Smooth muscle cell (in vitro differentiated cells): ENCODE data around the gene ELAC1. TPM values are rescaled to one million over a fixed set of nuclear protein-coding genes. Genes with fewer than 3 reads are reported as not detected.

Experiments used
- DNase-seq: peaks from one replicate; lab custom pipeline; 2025; ENCODE audit not compliant: unreplicated experiment; lab: John Stamatoyannopoulos, UW
- H2AFZ ChIP-seq: fragments of 200-600 bp; sonication (generic); 2 replicates; pipeline ENCODE4 v1.6.0; 2016; ENCODE audit warnings: antibody characterized with exemption, low read depth, mild to moderate bottlenecking
- H3F3A ChIP-seq: fragments of 200-600 bp; sonication (generic); 2 replicates; pipeline ENCODE4 v1.6.0; 2017; ENCODE audit warnings: antibody characterized with exemption, low read depth
- H3K27ac ChIP-seq: fragments of 200-600 bp; sonication (generic); 2 replicates; pipeline ENCODE4 v1.5.1; 2016; ENCODE audit warnings: low read depth, mild to moderate bottlenecking
- H3K27me3 ChIP-seq: fragments of 200-600 bp; sonication (generic); 2 replicates; pipeline ENCODE4 v1.6.1; 2016; ENCODE audit warnings: low read depth, mild to moderate bottlenecking
- H3K36me3 ChIP-seq: fragments of 200-600 bp; sonication (generic); 2 replicates; pipeline ENCODE4 v1.5.1; 2016; ENCODE audit warnings: low read depth
- H3K4me1 ChIP-seq: fragments of 200-600 bp; sonication (generic); 2 replicates; pipeline ENCODE4 v1.5.1; 2016; ENCODE audit warnings: low read depth
- H3K4me2 ChIP-seq: fragments of 200-600 bp; sonication (generic); 2 replicates; pipeline ENCODE4 v1.6.0; 2016; ENCODE audit warnings: mild to moderate bottlenecking
- H3K4me3 ChIP-seq: fragments of 200-600 bp; sonication (generic); 2 replicates; pipeline ENCODE4 v1.5.1; 2016; ENCODE audit warnings: mild to moderate bottlenecking
- H3K79me2 ChIP-seq: fragments of 200-600 bp; sonication (generic); 2 replicates; pipeline ENCODE4 v1.6.0; 2016; ENCODE audit warnings: low read depth, mild to moderate bottlenecking
- H3K9ac ChIP-seq: fragments of 200-600 bp; sonication (generic); 2 replicates; pipeline ENCODE4 v1.6.0; 2016; ENCODE audit warnings: low read depth
- H3K9me3 ChIP-seq: fragments of 200-600 bp; sonication (generic); replicated peaks from 2 replicates; pipeline ENCODE4 v1.5.1; 2016; ENCODE audit warnings: low read depth
- H4K20me1 ChIP-seq: fragments of 200-600 bp; sonication (generic); 2 replicates; pipeline ENCODE4 v1.6.0; 2016; ENCODE audit warnings: low read depth
- WGBS: methylation state at CpG from one replicate; pipeline ENCODE4 v1.1.7; 2016; ENCODE audit warnings: low lambda C conversion rate; 5-methylcytosine and 5-hydroxymethylcytosine counted together
- polyA plus RNA-seq: library from polyadenylated mRNA; unstranded; fragments of >200 nt; fragmentation: Nextera tagmentation; extraction: Ambion mirVana; gene quantifications from 2 replicates; pipeline ENCODE4 v1.2.1, GENCODE V29; 2016
- total RNA-seq: library from RNA; depleted of rRNA; stranded (reverse); fragments of >200 nt; gene quantifications from 2 replicates; pipeline ENCODE4 v1.2.3, GENCODE V29; 2014
- TF ChIP-seq, protein P1 (sequence below): fragments of 200-600 bp; sonication (generic); IDR thresholded peaks from 2 replicates; pipeline ENCODE4 v1.5.1; 2017; ENCODE audit warnings: borderline replicate concordance, mild to moderate bottlenecking, antibody characterized with exemption; ENCODE audit not compliant: insufficient read depth, poor library complexity, severe bottlenecking

ELAC1 gene
- total and polyA plus RNA-seq, 2 experiments from 2014 or later: 8.2 to 16.0 TPM

DNA sequence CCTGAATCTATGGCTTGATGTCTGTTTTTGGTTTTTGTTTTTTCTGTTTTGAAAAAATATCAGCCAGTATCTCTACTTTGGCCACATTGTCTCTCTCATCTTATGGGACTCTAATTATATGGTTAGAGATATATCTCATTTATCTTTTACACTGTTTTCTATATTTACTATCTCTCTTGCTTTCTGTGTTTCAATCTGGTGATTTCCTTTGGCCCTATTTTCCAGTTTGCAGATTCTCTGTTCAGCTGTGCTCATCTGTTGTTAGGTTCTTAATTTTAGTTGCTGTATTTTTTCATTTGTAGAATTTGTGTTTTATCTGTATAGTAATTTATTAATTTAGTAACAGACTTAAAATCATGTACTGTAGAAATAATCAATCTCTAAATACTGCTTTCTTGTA, 41.3 kb upstream of the ELAC1 start:
- Histone ChIP-seq H3K9me3 (peaks cover 3% of the 10 kb centered on the region), H3K27me3 (no peaks in the 10 kb centered on the region), H3K27ac (no peak overlapping the region), H3F3A (no peaks in the 10 kb centered on the region), H3K4me1 (no peaks in the 10 kb centered on the region), H3K9ac (no peak overlapping the region), H3K79me2 (no peaks in the 10 kb centered on the region), H3K4me3 (no peak overlapping the region), H2AFZ (no peak overlapping the region), H3K4me2 (no peak overlapping the region), H3K36me3 (peaks cover 16% of the 10 kb centered on the region), H4K20me1 (no peaks in the 10 kb centered on the region)
- TF ChIP-seq, protein P1, sequence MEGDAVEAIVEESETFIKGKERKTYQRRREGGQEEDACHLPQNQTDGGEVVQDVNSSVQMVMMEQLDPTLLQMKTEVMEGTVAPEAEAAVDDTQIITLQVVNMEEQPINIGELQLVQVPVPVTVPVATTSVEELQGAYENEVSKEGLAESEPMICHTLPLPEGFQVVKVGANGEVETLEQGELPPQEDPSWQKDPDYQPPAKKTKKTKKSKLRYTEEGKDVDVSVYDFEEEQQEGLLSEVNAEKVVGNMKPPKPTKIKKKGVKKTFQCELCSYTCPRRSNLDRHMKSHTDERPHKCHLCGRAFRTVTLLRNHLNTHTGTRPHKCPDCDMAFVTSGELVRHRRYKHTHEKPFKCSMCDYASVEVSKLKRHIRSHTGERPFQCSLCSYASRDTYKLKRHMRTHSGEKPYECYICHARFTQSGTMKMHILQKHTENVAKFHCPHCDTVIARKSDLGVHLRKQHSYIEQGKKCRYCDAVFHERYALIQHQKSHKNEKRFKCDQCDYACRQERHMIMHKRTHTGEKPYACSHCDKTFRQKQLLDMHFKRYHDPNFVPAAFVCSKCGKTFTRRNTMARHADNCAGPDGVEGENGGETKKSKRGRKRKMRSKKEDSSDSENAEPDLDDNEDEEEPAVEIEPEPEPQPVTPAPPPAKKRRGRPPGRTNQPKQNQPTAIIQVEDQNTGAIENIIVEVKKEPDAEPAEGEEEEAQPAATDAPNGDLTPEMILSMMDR: no peak
- DNase-seq: no peak

DNA sequence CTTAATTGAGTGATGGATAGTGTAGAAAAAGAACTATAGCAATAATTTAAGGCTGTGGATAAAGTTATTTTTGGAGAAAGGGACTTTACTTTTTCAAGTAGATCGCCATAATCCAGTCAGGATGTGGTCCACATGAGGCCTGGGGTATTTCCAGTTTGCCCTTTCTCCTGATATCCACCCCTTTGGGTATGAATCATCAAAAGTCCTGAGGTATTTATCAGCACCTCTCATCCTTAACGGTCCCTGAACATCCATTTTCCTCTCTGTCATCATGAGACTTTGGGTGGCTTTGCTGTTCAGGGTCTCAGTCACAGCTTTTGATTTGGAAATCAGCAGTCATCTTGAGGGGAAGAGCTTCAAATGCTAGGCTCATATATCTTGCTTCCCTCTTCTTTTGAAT, 39.3 kb upstream of the ELAC1 start:
- Histone ChIP-seq H3F3A (no peaks in the 10 kb centered on the region), H3K79me2 (no peaks in the 10 kb centered on the region), H3K9me3 (peaks cover 3% of the 10 kb centered on the region), H2AFZ (no peak overlapping the region), H4K20me1 (no peaks in the 10 kb centered on the region), H3K27ac (no peak overlapping the region), H3K36me3 (peaks cover 21% of the 10 kb centered on the region), H3K4me2 (no peak overlapping the region), H3K27me3 (no peaks in the 10 kb centered on the region), H3K4me1 (no peaks in the 10 kb centered on the region), H3K9ac (no peak overlapping the region), H3K4me3 (no peak overlapping the region)
- 57% methylated on average over 2 of the region's 2 CpGs for WGBS
- DNase-seq: no peak
- TF ChIP-seq, protein P1: no peak

DNA sequence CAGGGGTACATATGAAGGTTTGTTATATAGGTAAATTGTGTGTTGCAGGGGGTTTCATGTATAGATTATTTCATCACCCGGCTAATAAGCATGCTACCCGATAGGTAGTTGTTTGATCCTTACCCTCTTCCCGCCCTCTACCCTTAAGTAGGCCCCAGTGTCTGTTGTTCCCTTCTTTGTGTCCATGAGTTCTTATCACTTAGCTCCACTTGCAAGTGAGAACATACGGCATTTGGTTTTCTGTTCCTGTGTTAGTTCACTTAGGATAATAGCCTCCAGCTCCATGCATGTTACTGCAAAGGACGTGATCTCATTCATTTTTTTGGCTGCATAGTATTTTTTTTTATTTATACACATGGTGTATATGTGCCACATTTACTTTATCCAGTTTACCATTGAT, 34.2 kb upstream of the ELAC1 start:
- no peaks in the 10 kb centered on the region for H3K4me1 ChIP-seq
- no peak for DNase-seq
- H3K36me3 ChIP-seq: peaks cover 5% of the 10 kb centered on the region
- TF ChIP-seq, protein P1: no peak
- H3K9me3 ChIP-seq: no peaks in the 10 kb centered on the region
- H4K20me1 ChIP-seq: no peaks in the 10 kb centered on the region
- no peaks in the 10 kb centered on the region for H3F3A ChIP-seq
- H3K27ac ChIP-seq: no peak overlapping the region
- no peak overlapping the region for H2AFZ ChIP-seq
- H3K9ac ChIP-seq: no peak overlapping the region
- 92% methylated on average over 5 of the region's 5 CpGs for WGBS
- no peak overlapping the region for H3K4me3 ChIP-seq
- H3K79me2 ChIP-seq: no peaks in the 10 kb centered on the region
- H3K4me2 ChIP-seq: no peak overlapping the region
- no peaks in the 10 kb centered on the region for H3K27me3 ChIP-seq

DNA sequence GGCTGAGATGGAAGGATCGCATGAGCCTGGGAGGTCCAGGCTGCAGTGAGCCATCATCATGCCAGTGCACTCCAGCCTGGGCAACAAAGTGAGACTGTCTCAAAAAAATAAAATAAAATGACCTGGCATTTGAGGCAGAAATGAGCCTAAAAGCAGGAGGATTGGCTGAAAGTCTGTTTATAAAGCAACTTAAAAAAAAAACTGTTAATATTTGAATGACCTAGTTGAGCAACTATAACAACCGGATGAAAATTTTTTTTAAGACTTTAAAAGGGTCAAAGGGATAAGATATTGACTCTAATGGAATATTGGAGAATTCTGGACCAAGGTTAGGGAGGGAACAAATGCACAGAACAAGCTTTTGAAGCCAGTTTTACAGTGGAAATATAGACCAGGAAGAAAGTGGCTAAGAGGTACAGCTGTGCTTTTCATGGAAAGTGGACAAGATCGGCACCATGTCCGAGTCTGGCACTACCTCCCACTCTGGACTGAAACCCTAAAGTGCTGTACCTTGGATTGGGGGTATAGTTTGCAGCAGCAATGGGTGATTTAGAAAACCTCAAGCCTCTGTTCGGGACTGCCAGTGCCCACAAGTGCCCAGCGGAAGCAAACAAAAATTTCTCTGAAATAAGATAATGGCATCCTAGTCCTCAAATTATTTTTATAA, 33.2 kb upstream of the ELAC1 start:
- no peaks in the 10 kb centered on the region for H3K4me1 ChIP-seq
- TF ChIP-seq, protein P1: no peak
- no peak overlapping the region for H3K4me3 ChIP-seq
- H3K79me2 ChIP-seq: no peaks in the 10 kb centered on the region
- H3K27me3 ChIP-seq: no peaks in the 10 kb centered on the region
- H2AFZ ChIP-seq: no peak overlapping the region
- no peaks in the 10 kb centered on the region for H4K20me1 ChIP-seq
- peaks cover 5% of the 10 kb centered on the region for H3K36me3 ChIP-seq
- DNase-seq: no peak
- H3K9me3 ChIP-seq: no peaks in the 10 kb centered on the region
- no peak overlapping the region for H3K9ac ChIP-seq
- no peaks in the 10 kb centered on the region for H3F3A ChIP-seq
- 97% methylated on average over 6 of the region's 6 CpGs for WGBS
- no peak overlapping the region for H3K27ac ChIP-seq
- H3K4me2 ChIP-seq: no peak overlapping the region
